HepG2 (cell line): ENCODE results near the gene CSTPP1. TPM values are rescaled to one million over a fixed set of nuclear protein-coding genes. Genes with fewer than 3 reads are reported as not detected.

Experiments
- ATAC-seq: fragments of 200-7000 bp; cut with Tn5 transposase; 3 replicates; pipeline ENCODE4 v1.9.1; 2020; ENCODE audit warnings: mild to moderate bottlenecking, moderate library complexity
- BruUV-seq: library from RNA; stranded (reverse); fragments of 400-500 nt; replicated peaks from 2 replicates; lab custom pipeline; 2021; lab: Mats Ljungman, UMichigan
- CTCF ChIA-PET: fragments of 300-600 bp; formaldehyde crosslinking; extraction: SDS; loops from one replicate; lab custom pipeline; 2021; ENCODE audit warnings: low total read pairs, inconsistent platforms, low intra/inter-chr PET ratio; lab: Yijun Ruan, JAX
- POLR2A ChIA-PET: fragments of 350-600 bp; sonication (Branson Sonifier 250); formaldehyde crosslinking; loops from one replicate; lab custom pipeline; 2020; ENCODE audit warnings: antibody characterized with exemption, inconsistent platforms; lab: Yijun Ruan, JAX
- DNase-seq: peaks from one replicate; pipeline ENCODE4 v3.0.0-alpha.2; 2015; ENCODE audit warnings: low spot score
- FAIRE-seq: peaks from 3 replicates; lab custom pipeline; 2011; peaks lifted over from hg19 to GRCh38; lab: Jason Lieb, UNC
- H2AFZ ChIP-seq: one replicate; pipeline ENCODE4 v1.6.1; 2011; ENCODE audit warnings: low read length, inconsistent platforms
- H3K27ac ChIP-seq: fragments of 300-600 bp; 3 replicates; pipeline ENCODE4 v1.8.0; 2011; ENCODE audit warnings: mixed run types, mild to moderate bottlenecking, mixed read lengths, low read length, inconsistent platforms; ENCODE audit not compliant: insufficient read depth; ENCODE audit errors: extremely low read length
- H3K27me3 ChIP-seq, 2 experiments: fragments of 200-600 bp in 1 of 2; 2 replicates in 1 of 2; 3 replicates in 1 of 2; pipeline versions ENCODE4 v1.6.0 to v1.8.0; 2011; ENCODE audit warnings: low read length in 2 of 2, mild to moderate bottlenecking in 2 of 2, moderate library complexity in 2 of 2, inconsistent platforms in 1 of 2; ENCODE audit not compliant: insufficient read depth in 2 of 2, control insufficient read depth in 1 of 2
- H3K36me3 ChIP-seq, 2 experiments: fragments of 200-600 bp in 1 of 2; replicated peaks in 1 of 2; 2 replicates in 1 of 2; 3 replicates in 1 of 2; pipeline versions ENCODE4 v1.5.1 to v1.8.0; 2011; ENCODE audit warnings: low read length in 2 of 2, inconsistent platforms in 1 of 2; ENCODE audit not compliant: insufficient read depth in 2 of 2, control insufficient read depth in 1 of 2
- H3K4me1 ChIP-seq: 2 replicates; pipeline ENCODE4 v1.5.1; 2012; ENCODE audit warnings: low read length, inconsistent platforms; ENCODE audit not compliant: insufficient read depth
- H3K4me2 ChIP-seq: 2 replicates; pipeline ENCODE4 v1.6.0; 2011; ENCODE audit warnings: low read depth, low read length, inconsistent platforms
- H3K4me3 ChIP-seq, 3 experiments: fragments of 200-600 bp in 1 of 3; sonication (generic), shearing (Covaris generic) in 1 of 3; replicated peaks in 1 of 3; 2 replicates each; pipeline ENCODE4 v1.5.1; 2011 to 2016; ENCODE audit warnings: low read length in 3 of 3, inconsistent platforms in 2 of 3, low read depth in 2 of 3, mild to moderate bottlenecking in 2 of 3, control low read depth in 1 of 3, mixed read lengths in 1 of 3; ENCODE audit not compliant: insufficient read depth in 1 of 3
- H3K79me2 ChIP-seq: one replicate; pipeline ENCODE4 v1.6.1; 2011; ENCODE audit warnings: low read length, inconsistent platforms; ENCODE audit not compliant: insufficient read depth
- H3K9ac ChIP-seq: 2 replicates; pipeline ENCODE4 v1.6.0; 2011; ENCODE audit warnings: mild to moderate bottlenecking, low read depth, low read length, inconsistent platforms; ENCODE audit not compliant: insufficient read depth
- H3K9me3 ChIP-seq: 2 replicates; pipeline ENCODE4 v1.5.1; 2012; ENCODE audit warnings: mild to moderate bottlenecking, low read length
- H4K20me1 ChIP-seq: 2 replicates; pipeline ENCODE4 v1.6.0; 2011; ENCODE audit warnings: inconsistent platforms, mild to moderate bottlenecking, low read length, moderate library complexity; ENCODE audit not compliant: insufficient read depth
- ATF2 ChIP-seq: sonication (generic); formaldehyde crosslinking; IDR thresholded peaks from 2 replicates; pipeline ENCODE4 v1.4.0; 2020; ENCODE audit warnings: missing genetic modification reagents
- CEBPB ChIP-seq: IDR thresholded peaks from 2 replicates; pipeline ENCODE4 v1.6.1; 2011; ENCODE audit warnings: low read depth, low read length, improper control_type of control experiment, borderline replicate concordance
- FOXC1 ChIP-seq: sonication (generic); formaldehyde crosslinking; IDR thresholded peaks from 2 replicates; pipeline ENCODE4 v1.8.0; 2022; ENCODE audit warnings: mild to moderate bottlenecking, missing genetic modification reagents, borderline replicate concordance
- NCOA2 ChIP-seq: sonication (generic); formaldehyde crosslinking; IDR thresholded peaks from 2 replicates; pipeline ENCODE4 v1.8.0; 2022; ENCODE audit warnings: inconsistent platforms
- SIX4 ChIP-seq: sonication (generic); formaldehyde crosslinking; IDR thresholded peaks from 2 replicates; pipeline ENCODE4 v1.4.0; 2020; ENCODE audit warnings: missing genetic modification reagents
- WIZ ChIP-seq: sonication (generic); formaldehyde crosslinking; IDR thresholded peaks from 2 replicates; pipeline ENCODE4 v1.5.1; 2020; ENCODE audit warnings: mild to moderate bottlenecking, missing genetic modification reagents
- ZBTB38 ChIP-seq: sonication (generic); formaldehyde crosslinking; IDR thresholded peaks from 2 replicates; pipeline ENCODE4 v1.5.1; 2020; ENCODE audit warnings: mild to moderate bottlenecking, missing genetic modification reagents
- ZC3H13 ChIP-seq: sonication (generic); formaldehyde crosslinking; IDR thresholded peaks from 2 replicates; pipeline ENCODE4 v1.8.1; 2023; ENCODE audit warnings: mild to moderate bottlenecking, missing genetic modification reagents, moderate library complexity
- ZMAT5 ChIP-seq: sonication (generic); formaldehyde crosslinking; IDR thresholded peaks from 2 replicates; pipeline ENCODE4 v1.5.0; 2020; ENCODE audit warnings: mild to moderate bottlenecking, low read depth, missing genetic modification reagents, borderline replicate concordance
- ZSCAN30 ChIP-seq: sonication (generic); formaldehyde crosslinking; IDR thresholded peaks from 2 replicates; pipeline ENCODE4 v1.5.0; 2020; ENCODE audit warnings: mild to moderate bottlenecking, missing genetic modification reagents
- WGBS: methylation state at CpG from one replicate; pipeline ENCODE4 v1.1.6; 2017; ENCODE audit warnings: low lambda C conversion rate; 5-methylcytosine and 5-hydroxymethylcytosine counted together
- in situ Hi-C: cut with HindIII; loops from 2 replicates; pipeline ENCODE4 v1.10.0; 2017; ENCODE audit warnings: low pct_unique_long_range_greater_than_20kb; ENCODE audit not compliant: extremely low pct_ligation_motif_present
- intact Hi-C: fragments of 100-400 bp; cut with micrococcal nuclease; formaldehyde crosslinking; loops from one replicate; pipeline ENCODE4 v1.10.0; 2022; ENCODE audit not compliant: unreplicated experiment
- polyA plus RNA-seq, 8 experiments: library from polyadenylated mRNA; depleted of rRNA in 3 of 8; stranded (reverse) in 7 of 8; unstranded in 1 of 8; fragments of >200 nt; fragmentation: Illumina TruSeq in 4 of 8; extraction: Trizol in 4 of 8; gene quantifications; 2 replicates each; pipeline versions ENCODE4 v1.2.1 to v1.2.3, GENCODE V29; 2011 to 2016; ENCODE audit warnings: low read depth in 4 of 8, missing spikeins in 1 of 8, mixed read lengths in 1 of 8; ENCODE audit not compliant: insufficient read depth in 1 of 8
- total RNA-seq, 5 experiments: library from RNA; depleted of rRNA; stranded (reverse); fragments of >200 nt; fragmentation: Illumina TruSeq; extraction: Trizol; gene quantifications; 2 replicates each; pipeline ENCODE4 v1.2.3, GENCODE V29; 2016; ENCODE audit warnings: low read depth in 1 of 5
- TF ChIP-seq, protein P1 (sequence below): sonication (generic); formaldehyde crosslinking; IDR thresholded peaks from 2 replicates; pipeline ENCODE4 v1.4.0; 2020; ENCODE audit warnings: mild to moderate bottlenecking, missing genetic modification reagents

The CSTPP1 gene
- total and polyA plus RNA-seq, 2 of the 13 experiments (the other 11 are each of a cell fraction or from before 2014, with no cell fraction given), result 12.3 to 14.6 TPM

DNA sequence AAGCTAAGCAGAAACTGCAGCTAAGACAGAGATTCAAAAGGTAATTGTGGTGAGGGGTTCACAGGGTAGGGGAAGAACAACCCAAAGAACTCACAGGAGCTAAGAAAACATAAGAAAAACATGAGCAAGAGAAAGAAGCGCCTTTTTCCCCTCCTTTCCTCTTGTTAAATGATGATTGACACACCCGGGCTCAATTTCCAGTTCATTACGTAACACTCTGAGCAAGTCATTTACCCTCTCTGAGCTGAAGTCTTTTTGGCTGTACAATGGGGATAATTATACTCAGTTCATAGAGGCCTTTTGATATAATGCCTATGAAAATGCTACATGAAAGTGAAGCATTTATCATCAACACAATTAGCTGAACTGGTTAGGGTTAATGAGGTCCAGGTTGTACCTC lies 35.4 kb upstream of the CSTPP1 start:
- Histone ChIP-seq H3K9ac (no peak overlapping the region), H3K4me2 (no peak overlapping the region), H3K4me3 (no peak overlapping the region), H3K27ac (no peak overlapping the region), H3K4me1 (no peaks in the 10 kb centered on the region), H3K36me3 (peaks cover 7 to 31% of the 10 kb centered on the region in 2 experiments; a peak in 4 of 5 replicates), H3K79me2 (no peaks in the 10 kb centered on the region), H4K20me1 (no peaks in the 10 kb centered on the region), H2AFZ (no peak overlapping the region), H3K9me3 (no peaks in the 10 kb centered on the region)
- DNase-seq, result no peak
- no peak for ATAC-seq
- FAIRE-seq, result no peak
- POLR2A ChIA-PET, result no interaction called here
- intact Hi-C loops (no loop called here), in situ Hi-C loops (no loop called here)
- 77% methylated on average over 3 of the region's 3 CpGs for WGBS
- no TSS peak for BruUV-seq
- TF ChIP-seq CEBPB, result peak; percentile 54
- TF ChIP-seq, protein P1, sequence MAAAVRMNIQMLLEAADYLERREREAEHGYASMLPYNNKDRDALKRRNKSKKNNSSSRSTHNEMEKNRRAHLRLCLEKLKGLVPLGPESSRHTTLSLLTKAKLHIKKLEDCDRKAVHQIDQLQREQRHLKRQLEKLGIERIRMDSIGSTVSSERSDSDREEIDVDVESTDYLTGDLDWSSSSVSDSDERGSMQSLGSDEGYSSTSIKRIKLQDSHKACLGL (CRISPR knock-in tag), result no peak
- no peak for TF ChIP-seq FOXC1 (CRISPR knock-in tag)
- TF ChIP-seq, all 625 proteins: peak for 1
- no peaks in the 10 kb centered on the region for H3K27me3 ChIP-seq
- CTCF ChIA-PET, result no interaction called here

DNA sequence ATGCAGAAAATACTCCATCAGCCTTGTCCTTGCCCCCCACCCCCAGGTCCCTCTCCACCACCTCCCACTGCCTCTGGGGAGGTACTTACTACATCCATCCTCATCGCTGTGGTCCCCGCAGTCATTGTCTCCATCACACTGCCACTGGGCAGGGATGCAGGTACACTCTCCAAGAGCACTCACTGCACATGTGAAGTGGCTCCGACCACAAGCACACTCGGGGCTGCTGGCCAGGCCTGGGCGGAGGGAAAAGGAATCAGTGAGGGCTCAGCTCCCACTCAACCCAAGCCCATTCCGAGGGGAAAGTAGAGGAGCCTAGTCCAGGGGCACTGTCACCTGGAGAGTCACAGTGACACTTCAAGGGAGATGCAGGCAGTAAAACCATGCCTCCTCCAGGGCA lies 33.9 kb upstream of the CSTPP1 start:
- Histone ChIP-seq H3K27ac (no peak overlapping the region), H3K4me2 (no peak overlapping the region), H3K4me3 (no peak overlapping the region), H3K79me2 (no peaks in the 10 kb centered on the region), H3K27me3 (no peaks in the 10 kb centered on the region), H4K20me1 (no peaks in the 10 kb centered on the region), H2AFZ (no peak overlapping the region), H3K36me3 (peaks cover 6 to 30% of the 10 kb centered on the region in 2 experiments; a peak in 4 of 5 replicates), H3K9ac (no peak overlapping the region), H3K4me1 (0 out of 2 replicates have a peak, but pooled peaks cover 7% of the 10 kb centered on the region), H3K9me3 (no peaks in the 10 kb centered on the region)
- DNase-seq (no peak), FAIRE-seq (no peak), ATAC-seq (no peak)
- intact Hi-C loops (no loop called here), in situ Hi-C loops (no loop called here)
- no TSS peak for BruUV-seq
- TF ChIP-seq ATF2 (CRISPR knock-in tag), result no peak
- TF ChIP-seq SIX4, result no peak
- TF ChIP-seq ZC3H13 (CRISPR knock-in tag), result no peak
- no peak for TF ChIP-seq ZSCAN30 (CRISPR knock-in tag)
- TF ChIP-seq NCOA2, result no peak
- TF ChIP-seq ZBTB38 (CRISPR knock-in tag), result no peak
- no peak for TF ChIP-seq ZMAT5 (CRISPR knock-in tag)
- no peak for TF ChIP-seq WIZ
- CTCF ChIA-PET, result no interaction called here
- POLR2A ChIA-PET, result no interaction called here
- WGBS, result 97% methylated on average over 6 of the region's 6 CpGs
